SU-DHL-6 (cell line): ENCODE measurements around the gene CABLES2.

Experiments
- CTCF ChIP-seq: fragments of 200-600 bp; sonication (generic); IDR thresholded peaks from one replicate; pipeline ENCODE4 v1.5.1; 2017; ENCODE audit warnings: antibody characterized with exemption, mild to moderate bottlenecking, low read length, moderate library complexity; ENCODE audit not compliant: insufficient read depth, poor library complexity, severe bottlenecking
- EZH2phosphoT487 ChIP-seq: fragments of 200-600 bp; sonication (generic), shearing (Covaris generic); conservative IDR thresholded peaks from 2 replicates; pipeline ENCODE4 v1.6.1; 2018; ENCODE audit warnings: mild to moderate bottlenecking, antibody characterized with exemption, low read length, moderate library complexity, mixed read lengths

- TF ChIP-seq CTCF = no peak
- TF ChIP-seq EZH2phosphoT487 = no peak
These were observed 45.5 kb upstream of the CABLES2 start for GRCh38 chr20:62452475-62453095.
